Measurements from ENCODE around the gene GNS.
"Not testable (repeated sequence)": the region's sequence is repeated elsewhere in the genome, so short reads cannot be mapped to it uniquely, and the experiment has no call there.

Gene GNS

DNA sequence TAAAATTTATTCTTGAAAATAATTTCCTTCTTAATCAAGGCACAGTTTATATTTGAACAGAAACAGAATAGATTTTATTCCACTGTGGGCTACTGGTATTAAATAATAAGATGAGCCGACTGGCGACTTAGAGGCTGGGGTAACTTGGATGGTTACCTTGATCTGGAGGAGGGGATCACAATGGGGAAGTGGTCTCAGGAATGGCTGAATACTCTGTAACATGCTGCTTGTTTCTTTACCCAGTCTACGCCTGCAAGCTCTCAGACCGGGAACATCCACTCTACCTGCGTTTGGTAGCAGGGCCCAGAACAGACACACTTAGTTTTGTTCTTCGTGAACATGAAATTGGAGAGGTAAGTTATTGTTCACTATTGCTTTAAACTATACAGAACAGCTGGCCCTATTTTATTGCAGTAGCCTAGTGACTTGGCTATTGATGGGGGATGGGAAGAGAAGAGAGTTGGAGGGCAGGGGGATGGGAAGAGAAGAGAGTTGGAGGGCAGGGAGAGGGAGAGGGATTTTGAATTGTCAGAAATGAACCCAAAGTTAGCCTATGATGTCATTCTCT, 67.9 kb downstream of the GNS start:
- no peaks in the 10 kb centered on the region for H3K9me3 ChIP-seq (ENCODE audit: insufficient read depth, low read length)
- no peak overlapping the region for H3K4me3 ChIP-seq (ENCODE audit: insufficient read length, low read depth)
- no peak for TF ChIP-seq YY1 (IDR thresholded peaks at IDR 0.05; ENCODE audit: insufficient read depth, insufficient read length)
- TF ChIP-seq SUZ12 (IDR thresholded peaks at IDR 0.05; ENCODE audit: extremely low read depth, insufficient read depth, insufficient read length) = no peak
- no peak for TF ChIP-seq ZNF274 (IDR thresholded peaks at IDR 0.05; ENCODE audit: low read depth, low read length)
- H3K4me1 ChIP-seq (ENCODE audit: insufficient read depth, insufficient read length) = peaks cover 16% of the 10 kb centered on the region
- DNase-seq (ENCODE audit: low read depth, low spot score) = no peak
- H3K36me3 ChIP-seq (ENCODE audit: insufficient read depth, insufficient read length, low read length) = peaks cover 42% of the 10 kb centered on the region
- H3K27me3 ChIP-seq (ENCODE audit: insufficient read depth, insufficient read length) = no peaks in the 10 kb centered on the region
- H3K9ac ChIP-seq (ENCODE audit: insufficient read length, low read depth) = peak overlapping the region; percentile 39

DNA sequence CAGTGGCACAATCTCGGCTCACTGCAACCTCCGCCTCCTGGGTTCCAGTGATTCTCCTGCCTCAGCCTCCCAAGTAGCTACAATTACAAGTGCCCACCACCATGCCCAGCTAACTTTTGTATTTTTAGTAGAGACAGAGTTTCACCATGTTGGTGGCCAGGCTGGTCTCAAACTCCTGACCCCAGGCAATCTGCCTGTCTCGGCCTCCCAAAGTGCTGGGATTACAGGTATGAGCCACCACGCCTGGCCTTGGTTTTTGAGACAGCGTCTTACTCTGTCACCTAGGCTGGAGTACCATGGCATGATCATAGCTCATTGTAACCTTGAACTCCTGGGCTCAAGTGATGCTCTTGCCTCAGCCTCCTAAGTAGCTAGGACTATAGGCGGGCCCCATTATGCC, 69.0 kb downstream of the GNS start:
- not testable (repeated sequence) for H3K9me3 ChIP-seq (ENCODE audit: insufficient read depth, low read length); H3K27me3 ChIP-seq (ENCODE audit: insufficient read depth, insufficient read length); H3K9ac ChIP-seq (ENCODE audit: insufficient read length, low read depth); H3K4me3 ChIP-seq (ENCODE audit: insufficient read length, low read depth); DNase-seq (ENCODE audit: low read depth, low spot score)
- Histone ChIP-seq H3K4me1 (ENCODE audit: insufficient read depth, insufficient read length) (peaks cover 16% of the 10 kb centered on the region), H3K36me3 (ENCODE audit: insufficient read depth, insufficient read length, low read length) (peaks cover 48% of the 10 kb centered on the region)

DNA sequence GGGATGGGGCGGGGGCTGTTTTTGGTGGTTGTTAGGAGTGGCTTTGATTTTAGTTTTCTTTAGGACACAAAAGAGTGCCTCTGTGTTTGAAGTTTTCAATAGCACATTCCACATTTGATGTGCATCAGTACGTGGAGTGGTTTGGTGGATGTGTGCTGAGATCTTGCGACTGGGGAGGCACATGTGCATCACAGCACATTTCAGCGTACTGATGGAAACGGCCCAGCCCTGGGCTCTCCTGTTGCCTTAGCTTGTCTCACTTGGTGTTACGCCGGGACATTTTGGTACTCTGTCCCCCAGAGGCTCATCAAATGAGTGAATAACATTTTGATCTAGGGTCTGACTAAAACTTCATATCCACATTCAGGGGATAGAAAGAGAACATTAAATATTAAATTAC, 70.5 kb downstream of the GNS start:
- Histone ChIP-seq H3K27me3 (ENCODE audit: insufficient read depth, insufficient read length) (no peaks in the 10 kb centered on the region), H3K4me1 (ENCODE audit: insufficient read depth, insufficient read length) (peaks cover 11% of the 10 kb centered on the region), H3K4me3 (ENCODE audit: insufficient read length, low read depth) (no peak overlapping the region), H3K9me3 (ENCODE audit: insufficient read depth, low read length) (no peaks in the 10 kb centered on the region), H3K36me3 (ENCODE audit: insufficient read depth, insufficient read length, low read length) (peaks cover 39% of the 10 kb centered on the region), H3K9ac (ENCODE audit: insufficient read length, low read depth) (no peak overlapping the region)
- TF ChIP-seq YY1 (IDR thresholded peaks at IDR 0.05; ENCODE audit: insufficient read depth, insufficient read length) (no peak), ZNF274 (IDR thresholded peaks at IDR 0.05; ENCODE audit: low read depth, low read length) (no peak), SUZ12 (IDR thresholded peaks at IDR 0.05; ENCODE audit: extremely low read depth, insufficient read depth, insufficient read length) (no peak)
- no peak for DNase-seq (ENCODE audit: low read depth, low spot score)

DNA sequence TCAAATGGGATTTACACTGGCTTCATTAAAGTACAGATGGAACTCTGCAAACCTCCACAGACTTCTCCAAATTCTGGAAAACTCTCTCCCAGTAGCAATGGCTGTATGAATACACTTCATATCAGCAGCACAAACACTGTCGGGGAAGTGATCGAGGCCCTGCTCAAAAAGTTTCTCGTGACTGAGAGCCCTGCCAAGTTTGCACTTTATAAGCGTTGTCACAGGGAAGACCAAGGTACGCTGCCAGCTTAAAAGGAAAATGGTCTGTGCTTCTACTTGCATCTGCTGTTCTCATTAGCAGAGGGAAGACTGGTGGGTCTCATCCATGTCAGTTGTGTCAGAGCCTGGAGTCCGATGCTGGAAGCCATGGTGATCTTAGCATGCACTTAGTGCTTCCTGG, 71.0 kb downstream of the GNS start:
- DNase-seq (ENCODE audit: low read depth, low spot score) = no peak
- H3K9me3 ChIP-seq (ENCODE audit: insufficient read depth, low read length) = no peaks in the 10 kb centered on the region
- peaks cover 9% of the 10 kb centered on the region for H3K4me1 ChIP-seq (ENCODE audit: insufficient read depth, insufficient read length)
- H3K4me3 ChIP-seq (ENCODE audit: insufficient read length, low read depth) = no peak overlapping the region
- H3K36me3 ChIP-seq (ENCODE audit: insufficient read depth, insufficient read length, low read length) = peaks cover 39% of the 10 kb centered on the region
- H3K9ac ChIP-seq (ENCODE audit: insufficient read length, low read depth) = no peak overlapping the region
- TF ChIP-seq ZNF274 (IDR thresholded peaks at IDR 0.05; ENCODE audit: low read depth, low read length) (no peak), SUZ12 (IDR thresholded peaks at IDR 0.05; ENCODE audit: extremely low read depth, insufficient read depth, insufficient read length) (no peak), YY1 (IDR thresholded peaks at IDR 0.05; ENCODE audit: insufficient read depth, insufficient read length) (no peak)
- H3K27me3 ChIP-seq (ENCODE audit: insufficient read depth, insufficient read length) = no peaks in the 10 kb centered on the region

DNA sequence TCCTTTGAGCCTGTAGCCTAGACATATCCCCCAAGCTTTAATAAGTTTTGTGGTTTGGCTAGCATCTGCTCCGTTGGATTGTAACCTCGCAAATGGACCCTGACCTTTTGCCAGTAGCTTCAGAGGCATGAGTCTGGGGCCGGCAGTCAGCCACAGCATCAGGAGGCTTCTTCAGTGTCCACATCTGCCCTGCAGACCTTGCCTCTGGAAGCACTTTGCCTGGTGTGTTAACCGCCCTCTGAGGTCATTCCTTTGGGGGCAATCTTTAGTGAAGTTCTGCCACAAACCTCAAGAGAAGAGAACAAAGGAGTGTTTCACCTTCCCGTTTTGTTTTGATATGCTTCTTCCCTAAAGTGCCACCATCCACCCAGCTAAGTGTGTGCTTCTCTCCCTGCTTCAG, 71.4 kb downstream of the GNS start:
- Histone ChIP-seq H3K9me3 (ENCODE audit: insufficient read depth, low read length) (no peaks in the 10 kb centered on the region), H3K4me1 (ENCODE audit: insufficient read depth, insufficient read length) (peaks cover 9% of the 10 kb centered on the region), H3K4me3 (ENCODE audit: insufficient read length, low read depth) (no peak overlapping the region), H3K27me3 (ENCODE audit: insufficient read depth, insufficient read length) (no peaks in the 10 kb centered on the region), H3K36me3 (ENCODE audit: insufficient read depth, insufficient read length, low read length) (peaks cover 36% of the 10 kb centered on the region), H3K9ac (ENCODE audit: insufficient read length, low read depth) (no peak overlapping the region)
- TF ChIP-seq YY1 (IDR thresholded peaks at IDR 0.05; ENCODE audit: insufficient read depth, insufficient read length) (no peak), SUZ12 (IDR thresholded peaks at IDR 0.05; ENCODE audit: extremely low read depth, insufficient read depth, insufficient read length) (no peak), ZNF274 (IDR thresholded peaks at IDR 0.05; ENCODE audit: low read depth, low read length) (no peak)
- DNase-seq (ENCODE audit: low read depth, low spot score) = no peak

DNA sequence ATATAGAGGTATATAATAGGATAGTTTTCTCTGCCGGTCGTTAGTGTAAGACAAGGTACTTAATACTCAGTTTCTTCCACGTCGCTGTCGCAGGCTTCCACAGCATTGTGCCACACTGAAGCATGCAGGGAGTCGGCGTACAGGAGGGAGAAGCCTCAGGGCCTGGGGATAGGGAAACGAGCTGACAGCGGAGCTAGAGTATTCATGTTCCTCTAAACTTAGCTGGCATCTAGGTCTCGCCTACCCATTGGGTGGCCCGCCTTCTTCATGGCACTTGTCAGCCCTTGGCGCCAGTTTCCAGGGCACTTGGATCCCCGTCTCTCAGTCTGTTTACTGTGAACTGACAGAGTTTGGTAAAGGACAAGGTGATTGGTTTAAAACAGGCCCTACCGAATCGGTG, 73.6 kb downstream of the GNS start:
- Histone ChIP-seq H3K27me3 (ENCODE audit: insufficient read depth, insufficient read length) (no peaks in the 10 kb centered on the region), H3K36me3 (ENCODE audit: insufficient read depth, insufficient read length, low read length) (peaks cover 29% of the 10 kb centered on the region), H3K4me1 (ENCODE audit: insufficient read depth, insufficient read length) (peaks cover 6% of the 10 kb centered on the region), H3K9ac (ENCODE audit: insufficient read length, low read depth) (no peak overlapping the region), H3K9me3 (ENCODE audit: insufficient read depth, low read length) (no peaks in the 10 kb centered on the region), H3K4me3 (ENCODE audit: insufficient read length, low read depth) (no peak overlapping the region)
- no peak for DNase-seq (ENCODE audit: low read depth, low spot score)
- TF ChIP-seq ZNF274 (IDR thresholded peaks at IDR 0.05; ENCODE audit: low read depth, low read length) (no peak), SUZ12 (IDR thresholded peaks at IDR 0.05; ENCODE audit: extremely low read depth, insufficient read depth, insufficient read length) (no peak), YY1 (IDR thresholded peaks at IDR 0.05; ENCODE audit: insufficient read depth, insufficient read length) (no peak)

DNA sequence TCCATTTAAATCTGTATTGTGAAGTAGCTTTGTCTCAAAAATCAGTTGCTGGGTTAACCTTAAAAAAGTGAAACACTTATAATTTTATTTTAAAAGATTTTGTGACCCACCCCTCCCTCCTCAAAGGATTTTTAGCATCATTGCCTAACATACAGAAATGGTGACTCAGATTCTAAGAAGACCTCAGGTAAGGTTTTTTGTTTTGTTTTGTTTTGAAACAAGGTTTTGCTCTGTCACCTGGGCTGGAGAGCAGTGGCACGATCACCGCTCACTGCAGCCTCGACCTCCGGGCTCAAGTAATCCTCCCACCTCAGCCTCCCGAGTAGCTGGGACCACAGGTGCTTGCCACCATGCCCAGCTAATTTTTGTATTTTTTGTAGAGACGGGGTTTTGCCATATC, 74.2 kb downstream of the GNS start:
- H3K4me3 ChIP-seq (ENCODE audit: insufficient read length, low read depth) = no peak overlapping the region
- TF ChIP-seq SUZ12 (IDR thresholded peaks at IDR 0.05; ENCODE audit: extremely low read depth, insufficient read depth, insufficient read length) (no peak), YY1 (IDR thresholded peaks at IDR 0.05; ENCODE audit: insufficient read depth, insufficient read length) (no peak), ZNF274 (IDR thresholded peaks at IDR 0.05; ENCODE audit: low read depth, low read length) (no peak)
- DNase-seq (ENCODE audit: low read depth, low spot score) = no peak
- H3K27me3 ChIP-seq (ENCODE audit: insufficient read depth, insufficient read length) = no peaks in the 10 kb centered on the region
- H3K9ac ChIP-seq (ENCODE audit: insufficient read length, low read depth) = no peak overlapping the region
- peaks cover 29% of the 10 kb centered on the region for H3K36me3 ChIP-seq (ENCODE audit: insufficient read depth, insufficient read length, low read length)
- peaks cover 6% of the 10 kb centered on the region for H3K4me1 ChIP-seq (ENCODE audit: insufficient read depth, insufficient read length)
- H3K9me3 ChIP-seq (ENCODE audit: insufficient read depth, low read length) = no peaks in the 10 kb centered on the region

All from NT2/D1 (cell line).